ENCODE data around the gene CARNS1. TPM values are rescaled to one million over a fixed set of nuclear protein-coding genes. Genes with fewer than 3 reads are reported as not detected.

CARNS1 gene
- total RNA-seq, 4 donors from 2014 or later: 0.21 to 0.94 (median 0.74) TPM

DNA sequence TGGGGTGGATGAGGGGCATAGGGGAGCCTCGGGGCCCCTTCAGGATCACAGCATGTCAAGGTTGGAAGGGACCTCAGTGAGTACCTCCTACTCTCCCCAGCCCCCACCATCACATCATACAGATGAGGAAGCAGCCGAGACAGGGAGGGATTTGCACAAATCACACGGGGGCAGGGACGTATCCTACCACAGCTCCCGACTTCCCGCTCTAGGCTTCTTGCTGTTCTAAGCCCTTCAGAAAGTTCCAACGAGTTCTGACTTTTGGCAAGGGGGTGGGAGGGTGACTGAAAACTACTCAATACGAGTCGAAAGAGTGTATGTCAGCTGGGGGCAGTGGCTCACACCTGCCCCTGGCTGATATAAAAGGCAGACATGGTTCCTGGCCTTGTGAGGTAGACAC lies 28.4 kb upstream of the CARNS1 start:
- H3K27me3 ChIP-seq: no peaks in the 10 kb centered on the region
- no peak overlapping the region for H3K27ac ChIP-seq
- TF ChIP-seq POLR2A (IDR thresholded peaks at IDR 0.05): no peak
- no peak for TF ChIP-seq EP300 (IDR thresholded peaks at IDR 0.05)
- TF ChIP-seq, protein P1, sequence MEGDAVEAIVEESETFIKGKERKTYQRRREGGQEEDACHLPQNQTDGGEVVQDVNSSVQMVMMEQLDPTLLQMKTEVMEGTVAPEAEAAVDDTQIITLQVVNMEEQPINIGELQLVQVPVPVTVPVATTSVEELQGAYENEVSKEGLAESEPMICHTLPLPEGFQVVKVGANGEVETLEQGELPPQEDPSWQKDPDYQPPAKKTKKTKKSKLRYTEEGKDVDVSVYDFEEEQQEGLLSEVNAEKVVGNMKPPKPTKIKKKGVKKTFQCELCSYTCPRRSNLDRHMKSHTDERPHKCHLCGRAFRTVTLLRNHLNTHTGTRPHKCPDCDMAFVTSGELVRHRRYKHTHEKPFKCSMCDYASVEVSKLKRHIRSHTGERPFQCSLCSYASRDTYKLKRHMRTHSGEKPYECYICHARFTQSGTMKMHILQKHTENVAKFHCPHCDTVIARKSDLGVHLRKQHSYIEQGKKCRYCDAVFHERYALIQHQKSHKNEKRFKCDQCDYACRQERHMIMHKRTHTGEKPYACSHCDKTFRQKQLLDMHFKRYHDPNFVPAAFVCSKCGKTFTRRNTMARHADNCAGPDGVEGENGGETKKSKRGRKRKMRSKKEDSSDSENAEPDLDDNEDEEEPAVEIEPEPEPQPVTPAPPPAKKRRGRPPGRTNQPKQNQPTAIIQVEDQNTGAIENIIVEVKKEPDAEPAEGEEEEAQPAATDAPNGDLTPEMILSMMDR (IDR thresholded peaks at IDR 0.05): no peak
- TF ChIP-seq POLR2AphosphoS5 (IDR thresholded peaks at IDR 0.05): no peak
- no peaks in the 10 kb centered on the region for H3K9me3 ChIP-seq
- WGBS: 56% methylated on average over 9 of the region's 9 CpGs
- no peaks in the 10 kb centered on the region for H3K36me3 ChIP-seq
- no peak overlapping the region for H3K4me3 ChIP-seq
- H3K4me1 ChIP-seq: peaks cover 25% of the 10 kb centered on the region
- DNase-seq (ENCODE audit: low spot score in 2 of 2): no peak

DNA sequence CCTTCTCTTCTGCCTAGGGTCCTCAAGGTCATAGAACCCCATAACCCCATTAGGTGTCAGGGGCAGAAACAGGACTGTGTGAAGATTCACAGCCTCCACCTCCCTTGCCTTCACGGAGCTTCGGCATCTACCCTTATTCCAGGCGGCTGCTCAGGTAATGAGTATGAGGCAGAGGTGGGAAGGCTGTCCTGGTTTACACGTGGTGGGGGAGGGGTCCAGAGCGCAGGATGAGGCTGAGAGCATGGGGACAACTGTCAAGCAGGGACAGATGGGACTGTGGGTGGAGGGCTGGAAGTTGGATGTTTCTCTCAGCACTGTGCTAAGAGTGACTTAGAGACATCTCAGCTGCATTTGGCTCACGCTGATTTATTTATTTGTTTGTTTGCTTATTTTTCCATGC lies 28.0 kb upstream of the CARNS1 start:
- no peaks in the 10 kb centered on the region for H3K27me3 ChIP-seq
- H3K27ac ChIP-seq: no peak overlapping the region
- no peaks in the 10 kb centered on the region for H3K36me3 ChIP-seq
- 59% methylated on average over 6 of the region's 6 CpGs for WGBS
- H3K4me3 ChIP-seq: no peak overlapping the region
- H3K9me3 ChIP-seq: no peaks in the 10 kb centered on the region
- no peak for DNase-seq (ENCODE audit: low spot score in 2 of 2)
- peaks cover 29% of the 10 kb centered on the region for H3K4me1 ChIP-seq
- TF ChIP-seq POLR2A (IDR thresholded peaks at IDR 0.05): no peak
- no peak for TF ChIP-seq POLR2AphosphoS5 (IDR thresholded peaks at IDR 0.05)
- TF ChIP-seq EP300 (IDR thresholded peaks at IDR 0.05): no peak
- TF ChIP-seq, protein P1 (IDR thresholded peaks at IDR 0.05): no peak

DNA sequence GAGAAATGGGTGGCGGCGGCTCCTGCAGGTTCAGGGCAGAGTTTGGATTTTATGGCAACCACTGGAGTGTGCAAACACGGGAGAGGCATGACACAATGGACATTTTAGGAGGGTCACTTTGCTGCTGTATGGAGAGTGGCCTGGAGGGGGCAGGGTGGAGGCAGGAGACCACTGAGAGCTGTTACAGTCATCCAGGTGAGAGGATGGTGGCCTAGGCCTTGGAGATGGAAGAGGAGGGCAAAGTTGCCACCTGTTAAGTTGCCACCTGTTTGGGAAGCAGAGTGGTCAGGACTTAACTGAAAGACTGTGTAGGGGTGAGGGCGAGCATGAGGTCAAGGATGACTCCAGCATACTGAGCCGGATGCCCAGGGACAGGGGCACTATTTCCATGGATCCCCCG lies 26.0 kb upstream of the CARNS1 start:
- WGBS: 79% methylated on average over 6 of the region's 6 CpGs
- Histone ChIP-seq H3K36me3 (peaks cover 6% of the 10 kb centered on the region), H3K4me1 (peaks cover 34% of the 10 kb centered on the region), H3K27me3 (no peaks in the 10 kb centered on the region), H3K9me3 (no peaks in the 10 kb centered on the region), H3K4me3 (no peak overlapping the region), H3K27ac (no peak overlapping the region)
- no peak for DNase-seq (ENCODE audit: low spot score in 2 of 2)
- TF ChIP-seq, protein P1 (IDR thresholded peaks at IDR 0.05): peak in 1 of 2 donors; percentile 40
- TF ChIP-seq EP300 (IDR thresholded peaks at IDR 0.05): no peak

DNA sequence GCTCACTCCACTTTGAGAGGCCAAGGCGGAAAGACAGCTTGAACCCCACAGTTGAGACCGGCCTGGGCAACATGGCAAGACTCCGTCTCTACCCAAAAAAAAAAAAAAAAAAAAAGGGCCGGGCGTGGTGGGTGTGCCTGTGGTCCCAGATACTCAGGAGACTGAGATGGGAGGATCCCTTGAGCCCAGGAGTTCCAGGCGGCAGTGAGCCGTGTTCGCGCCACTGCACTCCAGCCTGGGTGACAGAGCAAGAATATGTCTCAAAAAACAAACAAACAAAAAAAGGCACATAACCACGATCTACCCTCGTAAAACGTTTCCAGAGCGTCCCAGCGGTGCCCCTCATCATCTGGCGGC lies 24.6 kb upstream of the CARNS1 start:
- H3K4me1 ChIP-seq: peaks cover 24% of the 10 kb centered on the region
- DNase-seq (ENCODE audit: low spot score in 2 of 2): no peak
- peak overlapping the region; percentile 85 for H3K4me3 ChIP-seq
- TF ChIP-seq, protein P1 (IDR thresholded peaks at IDR 0.05): no peak
- TF ChIP-seq EP300 (IDR thresholded peaks at IDR 0.05): no peak
- TF ChIP-seq POLR2AphosphoS5 (IDR thresholded peaks at IDR 0.05): no peak
- no peak for TF ChIP-seq POLR2A (IDR thresholded peaks at IDR 0.05)
- no peaks in the 10 kb centered on the region for H3K9me3 ChIP-seq
- peak overlapping the region; percentile 82 for H3K27ac ChIP-seq
- peaks cover 12% of the 10 kb centered on the region for H3K36me3 ChIP-seq
- no peaks in the 10 kb centered on the region for H3K27me3 ChIP-seq
- WGBS: 9% methylated on average over 15 of the region's 15 CpGs

DNA sequence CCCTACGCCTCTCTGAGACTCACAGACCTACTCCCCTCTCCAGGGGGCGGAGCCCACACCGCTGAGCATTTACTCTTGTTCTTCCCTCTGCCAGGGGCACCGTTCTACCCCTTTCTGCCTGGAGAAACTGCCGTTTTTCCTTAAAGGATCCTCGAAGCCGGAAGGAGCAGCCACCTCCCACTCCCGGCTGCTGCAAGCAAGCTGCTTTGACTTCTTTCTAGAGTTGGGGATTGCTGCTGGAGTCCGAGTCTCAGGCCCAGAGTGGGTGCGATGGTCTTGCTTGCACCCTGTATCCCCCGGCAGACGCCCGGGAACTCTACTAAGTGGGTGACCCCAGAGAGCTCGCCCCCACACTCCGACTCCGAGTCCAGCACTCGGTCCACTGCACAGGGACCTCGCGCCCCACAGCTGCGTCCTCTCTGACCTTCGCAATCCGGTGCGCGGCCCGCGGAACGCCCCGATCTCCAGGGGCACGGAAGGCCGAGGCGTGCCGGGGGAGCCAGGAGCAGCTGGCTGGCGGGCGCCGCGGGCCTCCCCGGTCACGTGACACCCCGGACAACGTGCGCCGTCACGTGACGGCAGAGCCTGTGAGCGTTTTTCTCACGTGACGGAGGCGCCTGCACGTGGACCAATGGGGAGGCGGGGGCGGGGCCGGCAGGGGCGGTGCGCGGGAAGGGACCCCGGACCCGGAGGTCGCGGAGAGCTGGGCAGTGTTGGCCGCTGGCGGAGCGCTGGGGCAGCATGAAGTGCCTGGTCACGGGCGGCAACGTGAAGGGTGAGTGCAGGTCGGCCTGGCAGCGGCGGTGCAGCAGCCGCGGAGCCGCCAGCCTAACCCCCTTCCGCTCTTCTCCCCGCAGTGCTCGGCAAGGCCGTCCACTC lies 23.9 kb upstream of the CARNS1 start, which contains the start of gene RAD9A:
Gene RAD9A, plus strand, starts transcription at position 683 of the 879 bp plus-strand sequence. Its CDS starts 59 bp downstream, at position 742.
- no peaks in the 10 kb centered on the region for H3K27me3 ChIP-seq
- WGBS: 0% methylated on average over 6 of the region's 75 CpGs
- H3K9me3 ChIP-seq: no peaks in the 10 kb centered on the region
- H3K4me1 ChIP-seq: peaks cover 24% of the 10 kb centered on the region
- DNase-seq (ENCODE audit: low spot score in 2 of 2): peak; percentile 98
- peak; percentile 66 to 92 (median 86) for TF ChIP-seq POLR2AphosphoS5 (IDR thresholded peaks at IDR 0.05)
- TF ChIP-seq, protein P1 (IDR thresholded peaks at IDR 0.05): no peak
- H3K36me3 ChIP-seq: peaks cover 17% of the 10 kb centered on the region
- peak within 1 kb of the TSS; percentile 82 for H3K27ac ChIP-seq
- H3K4me3 ChIP-seq: peak within 1 kb of the TSS; percentile 85
